ENCODE data around the gene SMAP1. TPM values are rescaled to one million over a fixed set of nuclear protein-coding genes. Genes with fewer than 3 reads are reported as not detected.

The SMAP1 gene
- total RNA-seq, 3 donors from 2014 or later = 34.3 to 48.8 (median 47.3) TPM

GRCh38 chr6:70790483-70791224 lies 123.0 kb downstream of the SMAP1 start:
- DNase-seq (no peak), ATAC-seq (no peak)
- TF ChIP-seq, protein P1, sequence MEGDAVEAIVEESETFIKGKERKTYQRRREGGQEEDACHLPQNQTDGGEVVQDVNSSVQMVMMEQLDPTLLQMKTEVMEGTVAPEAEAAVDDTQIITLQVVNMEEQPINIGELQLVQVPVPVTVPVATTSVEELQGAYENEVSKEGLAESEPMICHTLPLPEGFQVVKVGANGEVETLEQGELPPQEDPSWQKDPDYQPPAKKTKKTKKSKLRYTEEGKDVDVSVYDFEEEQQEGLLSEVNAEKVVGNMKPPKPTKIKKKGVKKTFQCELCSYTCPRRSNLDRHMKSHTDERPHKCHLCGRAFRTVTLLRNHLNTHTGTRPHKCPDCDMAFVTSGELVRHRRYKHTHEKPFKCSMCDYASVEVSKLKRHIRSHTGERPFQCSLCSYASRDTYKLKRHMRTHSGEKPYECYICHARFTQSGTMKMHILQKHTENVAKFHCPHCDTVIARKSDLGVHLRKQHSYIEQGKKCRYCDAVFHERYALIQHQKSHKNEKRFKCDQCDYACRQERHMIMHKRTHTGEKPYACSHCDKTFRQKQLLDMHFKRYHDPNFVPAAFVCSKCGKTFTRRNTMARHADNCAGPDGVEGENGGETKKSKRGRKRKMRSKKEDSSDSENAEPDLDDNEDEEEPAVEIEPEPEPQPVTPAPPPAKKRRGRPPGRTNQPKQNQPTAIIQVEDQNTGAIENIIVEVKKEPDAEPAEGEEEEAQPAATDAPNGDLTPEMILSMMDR (IDR thresholded peaks at IDR 0.05) = no peak
- intact Hi-C loops (cut with DNase I, micrococcal nuclease) = no loop called here
- H3K4me1 ChIP-seq (ENCODE audit: low read depth) = no peaks in the 10 kb centered on the region
- no peaks in the 10 kb centered on the region for H3K36me3 ChIP-seq (ENCODE audit: low read depth)
- no peak overlapping the region for H3K4me3 ChIP-seq
- no peaks in the 10 kb centered on the region for H3K9me3 ChIP-seq

DNA sequence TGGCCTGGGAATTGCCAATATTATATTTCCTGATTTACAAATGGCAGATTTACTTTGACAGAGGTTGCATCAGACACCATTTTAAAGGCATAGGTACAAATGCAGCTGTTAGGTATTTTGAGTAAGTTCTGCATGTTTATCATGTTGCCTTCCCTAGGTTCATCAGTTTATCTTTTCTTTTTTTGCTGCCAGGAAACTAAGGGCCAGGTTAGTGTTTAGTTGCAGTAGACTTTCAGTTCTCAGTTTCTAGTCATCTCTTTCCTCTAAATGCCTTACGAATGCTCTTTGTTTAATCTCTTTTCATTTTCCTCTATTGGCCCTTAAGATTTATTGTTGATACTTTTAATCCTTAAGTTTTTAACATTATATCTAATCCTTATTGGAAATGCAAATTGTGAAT lies 129.9 kb downstream of the SMAP1 start:
- TF ChIP-seq, protein P1 (IDR thresholded peaks at IDR 0.05) = no peak
- Histone ChIP-seq H3K4me3 (no peak overlapping the region), H3K9me3 (no peaks in the 10 kb centered on the region), H3K4me1 (ENCODE audit: low read depth) (no peaks in the 10 kb centered on the region), H3K36me3 (ENCODE audit: low read depth) (no peaks in the 10 kb centered on the region)
- ATAC-seq (no peak), DNase-seq (no peak)
- intact Hi-C loops (cut with DNase I, micrococcal nuclease) = no loop called here

DNA sequence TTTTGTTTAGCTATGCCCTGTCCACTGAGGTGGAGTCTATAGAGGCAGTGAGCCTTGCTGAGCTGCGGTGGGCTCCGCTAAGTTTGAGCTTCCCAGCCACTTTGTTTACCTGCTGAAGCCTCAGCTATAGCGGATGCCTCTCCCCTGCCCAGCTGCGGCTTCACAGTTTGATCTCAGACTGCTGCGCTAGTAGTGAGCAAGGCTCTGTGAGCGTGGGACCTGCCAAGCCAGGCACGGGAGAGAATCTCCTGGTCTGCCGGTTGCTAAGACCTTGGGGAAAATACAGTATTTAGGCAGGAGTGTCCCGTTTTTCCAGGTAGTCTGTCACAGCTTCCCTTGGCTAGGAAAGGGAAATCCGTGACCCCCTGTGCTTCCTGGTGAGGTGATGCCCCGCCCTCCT lies 138.4 kb downstream of the SMAP1 start:
- no peak overlapping the region for H3K4me3 ChIP-seq

DNA sequence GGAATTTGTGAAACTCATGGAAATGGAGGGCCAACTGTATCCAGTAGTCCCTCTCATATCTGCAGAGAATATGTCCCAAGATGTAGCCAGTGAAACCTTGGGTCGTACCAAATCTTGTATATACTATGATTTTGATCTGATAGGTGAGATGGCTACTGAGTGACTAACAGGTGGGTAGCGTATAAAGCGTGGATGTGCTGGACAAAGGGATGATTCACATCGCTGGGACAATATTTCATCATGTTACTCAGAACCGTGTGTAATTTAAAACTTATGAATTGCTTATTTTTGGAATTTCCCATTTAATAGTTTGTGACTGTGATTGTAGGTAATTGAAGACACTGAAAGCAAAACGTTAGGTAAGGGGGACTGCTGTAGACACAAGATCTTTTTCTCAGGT lies 144.1 kb downstream of the SMAP1 start:
- no peak for DNase-seq
- intact Hi-C loops (cut with DNase I, micrococcal nuclease) = no loop called here
- no peak for ATAC-seq
- Histone ChIP-seq H3K36me3 (ENCODE audit: low read depth) (no peaks in the 10 kb centered on the region), H3K4me3 (no peak overlapping the region), H3K4me1 (ENCODE audit: low read depth) (no peaks in the 10 kb centered on the region), H3K9me3 (no peaks in the 10 kb centered on the region)
- TF ChIP-seq, protein P1 (IDR thresholded peaks at IDR 0.05) = no peak

More for the DNA sequence above, 138.4 kb downstream of the SMAP1 start:
- DNase-seq (peak in 1 of 3 donors; percentile 21), ATAC-seq (no peak)
- intact Hi-C loops (cut with DNase I, micrococcal nuclease) = no loop called here
- Histone ChIP-seq H3K36me3 (ENCODE audit: low read depth) (no peaks in the 10 kb centered on the region), H3K9me3 (no peaks in the 10 kb centered on the region), H3K4me1 (ENCODE audit: low read depth) (no peaks in the 10 kb centered on the region)
- TF ChIP-seq, protein P1 (IDR thresholded peaks at IDR 0.05) = no peak

- DNase-seq (no peak), ATAC-seq (no peak)
- TF ChIP-seq, protein P1 (IDR thresholded peaks at IDR 0.05) = no peak
- Histone ChIP-seq H3K4me3 (no peak overlapping the region), H3K9me3 (no peaks in the 10 kb centered on the region), H3K4me1 (ENCODE audit: low read depth) (no peaks in the 10 kb centered on the region), H3K36me3 (ENCODE audit: low read depth) (no peaks in the 10 kb centered on the region)
- intact Hi-C loops (cut with DNase I, micrococcal nuclease) = no loop called here
Measured at GRCh38 chr6:70813885-70814284, 146.2 kb downstream of the SMAP1 start.

All from mucosa of descending colon (tissue), 3 donors.